ENCODE data around the gene NET1. TPM values are rescaled to one million over a fixed set of nuclear protein-coding genes. Genes with fewer than 3 reads are reported as not detected.

Gene NET1
- total and polyA plus RNA-seq, 2 donors (not counting 3 experiments of a cell fraction or from before 2014, with no cell fraction given), result 14.4 to 46.3 TPM

DNA sequence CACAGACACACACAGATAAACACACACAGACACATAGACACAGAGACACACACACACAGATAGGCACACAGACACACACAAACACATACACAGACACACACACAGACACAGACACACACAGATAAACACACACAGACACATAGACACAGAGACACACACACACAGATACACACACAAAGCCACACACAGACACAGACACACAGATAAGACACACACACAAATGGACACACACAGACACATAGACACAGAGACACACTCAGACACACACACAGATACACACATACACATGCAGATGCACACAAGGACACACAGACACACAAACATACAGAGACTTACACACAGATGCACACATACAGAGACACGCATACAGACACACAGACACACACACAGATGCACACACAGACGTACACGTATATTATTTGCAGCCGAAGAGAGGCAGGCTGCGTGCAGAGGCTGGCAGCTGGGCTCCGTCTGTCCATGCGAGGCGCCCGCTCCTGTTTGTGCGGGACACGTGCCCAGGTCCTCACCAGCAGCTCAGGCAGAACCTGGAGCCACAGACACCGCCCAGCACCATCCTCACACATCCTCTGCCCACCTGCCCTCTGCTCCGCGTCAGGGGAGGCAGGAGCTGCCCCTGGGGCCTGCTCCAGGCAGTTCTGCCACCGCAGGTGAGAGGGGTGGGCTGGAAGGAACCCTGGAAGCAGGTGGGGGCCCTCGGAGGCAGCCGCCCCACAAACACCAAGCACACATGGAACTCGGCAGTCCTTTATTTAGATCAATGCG is 85.8 kb downstream of the NET1 start:
- Histone ChIP-seq H3K4me3 (replicated peaks in 1 of 3; ENCODE audit: insufficient read depth in 1 of 3, low read depth in 1 of 3, low read length in 3 of 3) (no peak overlapping the region), H3K9ac (replicated peaks; ENCODE audit: extremely low read depth, insufficient read depth, low read length) (no peak overlapping the region), H3K27me3 (ENCODE audit: control insufficient read depth in 2 of 2, insufficient read depth in 2 of 2, low read length in 2 of 2) (peaks cover 0 to 2% of the 10 kb centered on the region in 2 experiments), H3K4me2 (ENCODE audit: insufficient read depth, low read length) (no peak overlapping the region), H3K27ac (ENCODE audit: insufficient read depth, low read depth, low read length) (no peak overlapping the region), H3K4me1 (ENCODE audit: control insufficient read depth, extremely low read depth, insufficient read depth, low read length) (no peaks in the 10 kb centered on the region), H3K9me3 (replicated peaks; ENCODE audit: control insufficient read depth, insufficient read depth, low read length) (no peaks in the 10 kb centered on the region), H3K79me2 (ENCODE audit: control insufficient read depth, insufficient read depth, low read length) (no peaks in the 10 kb centered on the region), H3K9me1 (replicated peaks; ENCODE audit: control insufficient read depth, extremely low read depth, insufficient read depth, low read length) (no peaks in the 10 kb centered on the region), H4K20me1 (replicated peaks; ENCODE audit: control insufficient read depth, extremely low read depth, insufficient read depth, low read length) (no peaks in the 10 kb centered on the region), H3K36me3 (ENCODE audit: control insufficient read depth in 2 of 2, extremely low read depth in 1 of 2, insufficient read depth in 2 of 2, low read length in 2 of 2) (no peaks in the 10 kb centered on the region), H2AFZ (ENCODE audit: low read depth, low read length) (no peak overlapping the region)
- no TSS peak for BruUV-seq (replicated peaks)
- FAIRE-seq (no peak), DNase-seq (ENCODE audit: low read depth, low spot score) (no peak)
- intact Hi-C loops (cut with micrococcal nuclease) (no loop called here), dilution Hi-C loops (cut with MboI; ENCODE audit: extremely low pct_ligation_motif_present, low sequenced_read_pairs) (no loop called here)
- ChIA-PET CTCF (interaction anchor here (1.3 kb wide), 1 partner anchor 56 kb away, joined by 3 read pairs; no protein-coding TSS in a partner anchor), POLR2A (no interaction called here)
- TF ChIP-seq EZH2 (IDR thresholded peaks at IDR 0.05; ENCODE audit: borderline replicate concordance, low read depth, low read length, severe bottlenecking) (no peak), POLR2AphosphoS5 (IDR thresholded peaks at IDR 0.05; ENCODE audit: insufficient read depth, low read depth, low read length) (no peak), FOS (IDR thresholded peaks at IDR 0.05; ENCODE audit: borderline replicate concordance, insufficient read depth, low read length) (no peak)
- TF ChIP-seq, protein P1, sequence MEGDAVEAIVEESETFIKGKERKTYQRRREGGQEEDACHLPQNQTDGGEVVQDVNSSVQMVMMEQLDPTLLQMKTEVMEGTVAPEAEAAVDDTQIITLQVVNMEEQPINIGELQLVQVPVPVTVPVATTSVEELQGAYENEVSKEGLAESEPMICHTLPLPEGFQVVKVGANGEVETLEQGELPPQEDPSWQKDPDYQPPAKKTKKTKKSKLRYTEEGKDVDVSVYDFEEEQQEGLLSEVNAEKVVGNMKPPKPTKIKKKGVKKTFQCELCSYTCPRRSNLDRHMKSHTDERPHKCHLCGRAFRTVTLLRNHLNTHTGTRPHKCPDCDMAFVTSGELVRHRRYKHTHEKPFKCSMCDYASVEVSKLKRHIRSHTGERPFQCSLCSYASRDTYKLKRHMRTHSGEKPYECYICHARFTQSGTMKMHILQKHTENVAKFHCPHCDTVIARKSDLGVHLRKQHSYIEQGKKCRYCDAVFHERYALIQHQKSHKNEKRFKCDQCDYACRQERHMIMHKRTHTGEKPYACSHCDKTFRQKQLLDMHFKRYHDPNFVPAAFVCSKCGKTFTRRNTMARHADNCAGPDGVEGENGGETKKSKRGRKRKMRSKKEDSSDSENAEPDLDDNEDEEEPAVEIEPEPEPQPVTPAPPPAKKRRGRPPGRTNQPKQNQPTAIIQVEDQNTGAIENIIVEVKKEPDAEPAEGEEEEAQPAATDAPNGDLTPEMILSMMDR (IDR thresholded peaks at IDR 0.05; ENCODE audit: extremely low read depth in 1 of 2, insufficient read depth in 1 of 2, low read depth in 1 of 2, low read length in 2 of 2), result no peak
